Kidney (tissue), 14 donors: ENCODE data around the gene AMZ1. TPM values are rescaled to one million over a fixed set of nuclear protein-coding genes. Genes with fewer than 3 reads are reported as not detected.

Experiments used
- DNase-seq, 5 donors: peaks; one replicate each; pipeline ENCODE4 v3.0.0-alpha.2; 2013 to 2020
- FAIRE-seq: peaks from 2 replicates; lab custom pipeline; 2012; peaks lifted over from hg19 to GRCh38; lab: Jason Lieb, UNC
- H3K27ac ChIP-seq, 2 donors: one replicate each; pipeline ENCODE4 v1.7.0; 2013; ENCODE audit warnings: low read depth in 2 of 2, low read length in 2 of 2, inconsistent platforms in 1 of 2
- H3K27me3 ChIP-seq: one replicate; pipeline ENCODE4 v1.7.1; 2013; ENCODE audit warnings: low read length, inconsistent platforms; ENCODE audit not compliant: control insufficient read depth, insufficient read depth
- H3K36me3 ChIP-seq, 3 donors: one replicate each; pipeline versions ENCODE4 v1.7.0 to v1.7.1; 2013; ENCODE audit warnings: low read length in 3 of 3, control low read depth in 1 of 3, inconsistent platforms in 1 of 3; ENCODE audit not compliant: insufficient read depth in 3 of 3, control insufficient read depth in 2 of 3
- H3K4me1 ChIP-seq, 3 donors: one replicate each; pipeline versions ENCODE4 v1.7.0 to v1.7.1; 2013; ENCODE audit warnings: low read length in 3 of 3, inconsistent platforms in 1 of 3, low read depth in 1 of 3; ENCODE audit not compliant: control insufficient read depth in 2 of 3, insufficient read depth in 2 of 3
- H3K4me3 ChIP-seq, 3 donors: one replicate each; pipeline versions ENCODE4 v1.7.0 to v1.8.1; 2013; ENCODE audit warnings: low read length in 3 of 3, control low read depth in 1 of 3, inconsistent platforms in 1 of 3
- H3K9ac ChIP-seq, 3 donors: one replicate each; pipeline versions ENCODE4 v1.7.0 to v1.7.1; 2013; ENCODE audit warnings: low read length in 3 of 3, control low read depth in 1 of 3, inconsistent platforms in 1 of 3
- H3K9me3 ChIP-seq, 3 donors: one replicate each; pipeline versions ENCODE4 v1.7.0 to v1.7.1; 2013; ENCODE audit warnings: low read length in 3 of 3, control low read depth in 1 of 3, inconsistent platforms in 1 of 3; ENCODE audit not compliant: control insufficient read depth in 2 of 3, insufficient read depth in 1 of 3
- CTCF ChIP-seq: IDR thresholded peaks from 3 replicates; pipeline ENCODE4 v1.5.1; 2012; ENCODE audit warnings: mild to moderate bottlenecking, moderate library complexity, borderline replicate concordance; ENCODE audit not compliant: insufficient read depth; ENCODE audit errors: extremely low read depth
- intact Hi-C: fragments of 100-400 bp; cut with DNase I; formaldehyde crosslinking; loops from one replicate; pipeline ENCODE4 v1.11.1; 2022
- polyA plus RNA-seq: library from polyadenylated mRNA; stranded (reverse); fragments of 350-450 nt; fragmentation: Illumina TruSeq; extraction: RNeasy Lipid Tissue Mini Kit (QIAGEN cat#74804); gene quantifications from one replicate; pipeline ENCODE4 v1.2.3, GENCODE V29; 2014; ENCODE audit warnings: low read depth, low replicate concordance; ENCODE audit not compliant: insufficient read depth
- total RNA-seq: library from RNA; stranded (reverse); fragmentation: NEBNext Ultra II Directional; extraction: Animal tissue kit (Norgen Biotek cat#: 25700); gene quantifications from one replicate; pipeline ENCODE4 v1.2.1, GENCODE V29; 2021
- donor health status: control.
- donor health status: control.
- donor health status: control.
- donor health status: control.
- donor health status: control.
- donor health status: DM: yes; HTN: yes; CAD: no.
- donor health status: Normal renal cell carcinoma (clear cell type).

The AMZ1 gene
- total and polyA plus RNA-seq, 2 donors from 2014 or later = 0.16 TPM; not detected in 1

GRCh38 chr7:2708041-2708440 lies 20.0 kb downstream of the AMZ1 start:
- Histone ChIP-seq H3K36me3 (no peaks in the 10 kb centered on the region), H3K9ac (no peak overlapping the region), H3K4me1 (no peaks in the 10 kb centered on the region), H3K27me3 (no peaks in the 10 kb centered on the region), H3K27ac (no peak overlapping the region), H3K4me3 (no peak overlapping the region), H3K9me3 (peaks cover 0 to 2% (median 0%) of the 10 kb centered on the region in 3 donors)
- FAIRE-seq (no peak), DNase-seq (no peak)
- intact Hi-C loops = no loop called here
- no peak for TF ChIP-seq CTCF

DNA sequence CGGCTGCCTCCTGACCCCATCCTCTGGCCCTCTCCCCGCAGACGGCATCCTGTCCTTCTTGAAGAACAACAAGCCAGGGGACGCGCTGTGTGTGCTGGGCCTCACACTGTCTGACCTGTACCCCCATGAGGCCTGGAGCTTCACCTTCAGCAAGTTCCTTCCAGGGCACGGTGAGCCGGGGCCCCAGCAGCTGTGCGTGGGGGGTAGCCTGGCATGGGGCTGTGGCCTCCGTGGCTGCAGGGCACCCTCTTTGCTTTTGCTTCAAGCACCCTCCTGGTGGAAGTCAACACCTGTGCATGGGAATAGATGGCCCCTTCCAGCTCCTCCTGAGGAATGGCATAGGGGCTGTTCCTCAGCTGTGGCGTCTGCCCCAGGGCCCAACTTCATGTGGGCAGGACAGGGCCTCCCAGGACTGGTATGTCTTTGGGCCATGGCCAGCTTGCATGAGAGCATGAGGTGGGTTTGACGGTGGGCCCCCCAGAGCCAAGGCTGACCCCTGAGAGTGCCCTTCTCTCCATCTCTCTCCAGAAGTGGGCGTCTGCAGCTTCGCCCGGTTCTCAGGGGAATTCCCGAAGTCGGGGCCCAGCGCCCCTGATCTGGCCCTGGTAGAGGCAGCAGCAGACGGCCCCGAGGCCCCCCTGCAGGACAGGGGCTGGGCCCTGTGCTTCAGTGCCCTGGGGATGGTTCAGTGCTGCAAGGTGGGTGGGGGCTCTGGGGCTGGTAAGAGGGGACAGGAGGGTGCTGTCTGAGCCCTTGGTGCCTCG lies 20.7 kb downstream of the AMZ1 start:
- no peak overlapping the region for H3K9ac ChIP-seq
- peaks cover 0 to 2% (median 0%) of the 10 kb centered on the region in 3 donors for H3K9me3 ChIP-seq
- no peaks in the 10 kb centered on the region for H3K36me3 ChIP-seq
- DNase-seq (peak in 1 of 5 donors; percentile 66), FAIRE-seq (no peak)
- intact Hi-C loops = no loop called here
- H3K27ac ChIP-seq = no peak overlapping the region
- peaks cover 0 to 4% (median 0%) of the 10 kb centered on the region in 3 donors for H3K4me1 ChIP-seq
- no peak overlapping the region for H3K4me3 ChIP-seq
- no peaks in the 10 kb centered on the region for H3K27me3 ChIP-seq
- TF ChIP-seq CTCF = no peak

DNA sequence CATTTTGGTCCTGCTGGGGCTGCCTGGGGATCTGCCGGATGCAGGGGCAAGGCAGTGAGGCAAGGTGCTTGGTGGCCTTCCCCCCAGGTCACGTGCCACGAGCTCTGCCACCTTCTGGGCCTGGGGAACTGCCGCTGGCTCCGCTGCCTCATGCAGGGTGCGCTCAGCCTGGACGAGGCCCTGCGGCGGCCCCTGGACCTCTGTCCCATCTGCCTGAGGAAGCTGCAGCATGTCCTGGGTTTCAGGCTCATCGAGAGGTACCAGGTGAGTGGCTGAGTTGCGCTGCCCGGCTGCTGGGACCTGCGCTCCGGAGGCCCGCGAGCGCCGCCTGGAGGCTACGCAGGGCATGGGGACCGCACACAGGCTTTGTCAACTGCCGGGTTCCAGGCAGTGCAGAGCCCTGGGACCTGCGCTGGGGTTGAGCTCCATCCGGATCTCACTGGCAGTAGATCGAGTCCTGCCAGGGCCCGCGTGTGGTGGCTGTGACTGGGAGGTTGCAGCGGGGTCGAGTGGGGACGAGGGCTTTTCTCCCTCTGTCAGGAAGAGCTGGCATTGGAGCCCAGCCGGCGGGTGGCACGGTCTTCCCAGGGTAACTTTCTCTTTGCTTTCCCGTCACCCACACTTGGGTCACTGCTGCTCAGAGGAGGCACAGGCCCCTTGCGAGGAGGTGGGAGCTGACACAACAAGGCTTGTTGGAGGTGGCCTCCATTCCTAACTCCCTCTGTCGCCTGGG lies 21.7 kb downstream of the AMZ1 start:
- Histone ChIP-seq H3K9ac (no peak overlapping the region), H3K4me1 (peaks cover 0 to 4% (median 0%) of the 10 kb centered on the region in 3 donors), H3K4me3 (no peak overlapping the region), H3K9me3 (peaks cover 0 to 2% (median 0%) of the 10 kb centered on the region in 3 donors), H3K27ac (no peak overlapping the region), H3K36me3 (no peaks in the 10 kb centered on the region), H3K27me3 (no peaks in the 10 kb centered on the region)
- TF ChIP-seq CTCF = peak; percentile 74
- intact Hi-C loops = no loop called here
- peak; percentile 81 to 89 (median 84) for DNase-seq
- FAIRE-seq = no peak
